A673 (cell line): ENCODE data around the gene ZNF784. TPM values are rescaled to one million over a fixed set of nuclear protein-coding genes. Genes with fewer than 3 reads are reported as not detected.

Experiments used
- BruUV-seq: library from RNA; stranded (reverse); fragments of 400-500 nt; replicated peaks from 2 replicates; lab custom pipeline; 2021; lab: Mats Ljungman, UMichigan
- CTCF ChIA-PET: fragments of 300-600 bp; sonication (Branson Sonifier 250); formaldehyde crosslinking; loops from one replicate; lab custom pipeline; 2022; ENCODE audit warnings: antibody characterized with exemption; lab: Charles Lee
- POLR2A ChIA-PET: fragments of 300-600 bp; sonication (Branson Sonifier 250); formaldehyde crosslinking; loops from one replicate; lab custom pipeline; 2022; ENCODE audit warnings: antibody characterized with exemption; ENCODE audit not compliant: low non-redundant PET; lab: Charles Lee
- DNase-seq: peaks from one replicate; pipeline ENCODE4 v3.0.0-alpha.2; 2015; ENCODE audit warnings: low spot score
- H3K27ac ChIP-seq: fragments of 200-600 bp; sonication (generic); 2 replicates; pipeline ENCODE4 v1.5.1; 2016; ENCODE audit warnings: mixed run types, low read depth, mild to moderate bottlenecking, mixed read lengths, antibody characterized with exemption, low read length; ENCODE audit not compliant: poor library complexity, severe bottlenecking
- H3K27me3 ChIP-seq: fragments of 200-600 bp; sonication (generic); replicated peaks from 2 replicates; pipeline ENCODE4 v1.6.1; 2017; ENCODE audit warnings: mixed run types, low read depth, mild to moderate bottlenecking, mixed read lengths, antibody characterized with exemption, low read length; ENCODE audit not compliant: insufficient read depth, poor library complexity
- H3K36me3 ChIP-seq: fragments of 200-600 bp; sonication (generic); 2 replicates; pipeline ENCODE4 v1.6.1; 2016; ENCODE audit warnings: mixed run types, mild to moderate bottlenecking, mixed read lengths, antibody characterized with exemption, low read length; ENCODE audit not compliant: insufficient read depth, poor library complexity, severe bottlenecking
- H3K4me1 ChIP-seq: fragments of 200-600 bp; sonication (generic); 2 replicates; pipeline ENCODE4 v1.6.1; 2017; ENCODE audit warnings: mixed run types, mild to moderate bottlenecking, mixed read lengths, antibody characterized with exemption, low read length; ENCODE audit not compliant: insufficient read depth, poor library complexity, severe bottlenecking
- H3K4me3 ChIP-seq: fragments of 200-600 bp; sonication (generic); 2 replicates; pipeline ENCODE4 v1.5.1; 2016; ENCODE audit warnings: low read depth, mixed run types, mild to moderate bottlenecking, mixed read lengths, low read length; ENCODE audit not compliant: poor library complexity, severe bottlenecking
- H3K9me3 ChIP-seq: fragments of 200-600 bp; sonication (generic); 2 replicates; pipeline ENCODE4 v1.6.1; 2016; ENCODE audit warnings: mixed run types, low read depth, mild to moderate bottlenecking, mixed read lengths, antibody characterized with exemption, low read length; ENCODE audit not compliant: poor library complexity, severe bottlenecking
- EZH2 ChIP-seq: fragments of 200-600 bp; sonication (generic); IDR thresholded peaks from 2 replicates; pipeline ENCODE4 v1.6.1; 2017; ENCODE audit warnings: borderline replicate concordance, low read depth, mild to moderate bottlenecking, mixed read lengths, antibody characterized with exemption, low read length; ENCODE audit not compliant: poor library complexity, severe bottlenecking
- intact Hi-C: fragments of 100-400 bp; cut with micrococcal nuclease; formaldehyde crosslinking; loops from one replicate; pipeline ENCODE4 v1.10.0; 2022; ENCODE audit not compliant: unreplicated experiment
- total RNA-seq: library from RNA; stranded (reverse); gene quantifications from 2 replicates; pipeline ENCODE4 v1.2.3, GENCODE V29; 2021
- TF ChIP-seq, protein P1 (sequence below): fragments of 300-800, 200-600 bp; sonication (generic); conservative IDR thresholded peaks from 2 replicates; pipeline ENCODE4 v1.5.1; 2017; ENCODE audit warnings: low read depth, mild to moderate bottlenecking, antibody characterized with exemption, low read length, moderate library complexity, mixed read lengths

Gene ZNF784
- total RNA-seq, 1 experiment from 2014 or later: 7.1 TPM

DNA sequence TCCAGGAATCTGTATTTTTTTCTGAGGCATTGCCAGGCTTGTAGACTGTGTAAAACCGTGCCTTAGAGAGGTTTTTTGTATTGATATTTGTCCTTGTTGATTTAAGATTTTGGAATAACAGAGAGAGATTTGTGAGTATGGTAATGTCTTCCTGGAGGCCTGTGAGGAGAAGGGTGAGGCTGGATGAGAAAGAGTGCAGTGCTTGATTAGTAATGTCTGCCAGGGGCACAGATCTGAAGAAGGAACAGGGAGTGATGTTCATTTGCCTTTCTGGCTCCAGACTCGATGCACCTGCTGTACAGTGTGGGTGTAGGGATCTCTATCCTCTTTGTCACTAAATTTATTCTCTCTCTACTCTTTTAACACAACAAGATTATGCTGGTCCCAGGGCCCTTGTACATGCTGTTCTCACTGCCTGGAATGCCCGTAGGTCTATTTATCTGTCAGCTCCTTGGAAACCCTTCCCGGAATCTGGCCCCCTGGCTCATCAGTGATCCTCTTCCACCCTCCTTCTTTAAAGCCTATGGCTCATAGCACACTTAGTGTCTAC, 29.3 kb downstream of the ZNF784 start:
- intact Hi-C loops: no loop called here
- CTCF ChIA-PET: no interaction called here

DNA sequence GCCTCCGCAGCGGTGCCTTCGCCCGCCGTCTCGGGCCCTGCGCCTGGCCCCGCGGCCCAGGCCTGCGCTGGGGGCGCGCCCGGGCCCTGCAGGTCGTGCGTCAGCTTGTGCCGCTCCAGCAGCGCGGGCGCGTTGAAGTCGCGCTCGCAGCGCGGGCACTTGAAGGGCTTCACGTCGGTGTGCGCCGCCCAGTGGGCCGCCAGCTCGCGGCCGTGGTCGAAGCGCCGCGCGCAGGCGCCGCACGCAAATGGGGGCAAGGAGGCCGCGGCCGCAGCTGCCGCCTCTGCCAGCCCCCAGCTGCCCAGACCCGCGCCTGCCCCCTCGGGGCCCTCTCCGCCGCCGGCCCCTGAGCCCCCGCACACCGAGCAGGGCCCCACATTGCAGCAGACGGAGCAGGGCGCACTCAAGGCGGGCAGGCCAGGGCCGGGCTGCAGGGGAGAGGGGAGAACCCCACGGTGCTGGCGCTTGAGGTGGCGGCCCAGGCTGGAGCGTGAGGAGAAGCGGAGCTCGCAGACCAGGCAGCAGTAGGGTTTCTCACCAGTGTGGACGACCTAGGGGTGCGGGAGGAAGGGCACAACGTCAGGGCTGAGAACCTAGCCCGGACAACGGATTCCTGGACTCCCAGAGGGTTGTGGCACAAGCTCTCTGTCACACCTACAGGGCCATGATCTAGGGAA, 31.1 kb downstream of the ZNF784 start:
- H3K27me3 ChIP-seq: no peaks in the 10 kb centered on the region
- no peak overlapping the region for H3K4me3 ChIP-seq
- ChIA-PET POLR2A (no interaction called here), CTCF (no interaction called here)
- peaks cover 8% of the 10 kb centered on the region for H3K4me1 ChIP-seq
- H3K36me3 ChIP-seq: peaks cover 27% of the 10 kb centered on the region
- no peak for DNase-seq
- intact Hi-C loops: no loop called here
- no TSS peak for BruUV-seq
- TF ChIP-seq EZH2: no peak
- TF ChIP-seq, protein P1, sequence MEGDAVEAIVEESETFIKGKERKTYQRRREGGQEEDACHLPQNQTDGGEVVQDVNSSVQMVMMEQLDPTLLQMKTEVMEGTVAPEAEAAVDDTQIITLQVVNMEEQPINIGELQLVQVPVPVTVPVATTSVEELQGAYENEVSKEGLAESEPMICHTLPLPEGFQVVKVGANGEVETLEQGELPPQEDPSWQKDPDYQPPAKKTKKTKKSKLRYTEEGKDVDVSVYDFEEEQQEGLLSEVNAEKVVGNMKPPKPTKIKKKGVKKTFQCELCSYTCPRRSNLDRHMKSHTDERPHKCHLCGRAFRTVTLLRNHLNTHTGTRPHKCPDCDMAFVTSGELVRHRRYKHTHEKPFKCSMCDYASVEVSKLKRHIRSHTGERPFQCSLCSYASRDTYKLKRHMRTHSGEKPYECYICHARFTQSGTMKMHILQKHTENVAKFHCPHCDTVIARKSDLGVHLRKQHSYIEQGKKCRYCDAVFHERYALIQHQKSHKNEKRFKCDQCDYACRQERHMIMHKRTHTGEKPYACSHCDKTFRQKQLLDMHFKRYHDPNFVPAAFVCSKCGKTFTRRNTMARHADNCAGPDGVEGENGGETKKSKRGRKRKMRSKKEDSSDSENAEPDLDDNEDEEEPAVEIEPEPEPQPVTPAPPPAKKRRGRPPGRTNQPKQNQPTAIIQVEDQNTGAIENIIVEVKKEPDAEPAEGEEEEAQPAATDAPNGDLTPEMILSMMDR: no peak
- H3K27ac ChIP-seq: no peak overlapping the region
- no peaks in the 10 kb centered on the region for H3K9me3 ChIP-seq

More for the DNA sequence above, 29.3 kb downstream of the ZNF784 start:
- no peak overlapping the region for H3K27ac ChIP-seq
- POLR2A ChIA-PET: no interaction called here
- no peak for DNase-seq
- no peaks in the 10 kb centered on the region for H3K27me3 ChIP-seq
- H3K9me3 ChIP-seq: no peaks in the 10 kb centered on the region
- H3K4me1 ChIP-seq: peaks cover 13% of the 10 kb centered on the region
- no TSS peak for BruUV-seq
- H3K4me3 ChIP-seq: no peak overlapping the region
- TF ChIP-seq, protein P1: no peak
- TF ChIP-seq EZH2: no peak
- peaks cover 27% of the 10 kb centered on the region for H3K36me3 ChIP-seq

DNA sequence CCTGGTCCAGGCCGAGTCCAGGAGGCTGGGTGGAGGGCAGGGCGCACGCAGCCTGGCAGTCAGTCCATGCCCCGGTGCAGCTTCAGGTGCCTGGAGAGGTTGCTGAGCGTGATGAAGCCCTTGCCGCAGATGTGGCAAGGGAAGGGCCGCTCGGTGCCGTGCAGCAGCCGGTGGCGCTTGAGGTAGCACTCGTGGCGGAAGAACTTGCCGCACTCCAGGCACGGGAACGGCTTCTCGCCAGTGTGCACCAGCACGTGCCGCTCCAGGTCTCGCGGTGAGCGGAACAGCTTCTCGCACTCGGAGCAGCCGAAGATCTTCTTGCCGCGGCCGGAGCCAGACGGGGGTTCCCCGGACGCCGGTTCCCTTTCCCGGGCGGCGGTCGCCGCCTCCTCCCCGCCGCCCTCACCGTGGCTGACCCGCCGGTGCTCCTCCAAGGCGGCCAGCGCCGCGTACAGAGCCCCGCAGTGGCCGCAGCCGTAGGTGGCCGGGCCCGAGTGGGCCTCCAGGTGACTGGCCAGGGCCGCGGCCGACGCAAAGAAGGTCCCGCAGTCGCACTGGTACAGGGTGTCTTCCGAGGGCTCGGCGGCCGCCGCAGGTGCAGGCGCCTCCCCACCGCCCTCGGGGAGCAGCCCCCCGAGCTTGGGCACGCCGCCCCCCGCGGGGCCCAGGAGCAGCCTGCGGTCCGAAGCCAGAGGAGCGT, 31.8 kb downstream of the ZNF784 start:
- intact Hi-C loops: no loop called here

More for the DNA sequence above, 31.8 kb downstream of the ZNF784 start:
- Histone ChIP-seq H3K27me3 (no peaks in the 10 kb centered on the region), H3K9me3 (no peaks in the 10 kb centered on the region), H3K4me3 (no peak overlapping the region), H3K27ac (no peak overlapping the region), H3K4me1 (peaks cover 3% of the 10 kb centered on the region), H3K36me3 (peaks cover 27% of the 10 kb centered on the region)
- BruUV-seq: no TSS peak
- CTCF ChIA-PET: no interaction called here
- POLR2A ChIA-PET: no interaction called here
- TF ChIP-seq, protein P1: no peak
- TF ChIP-seq EZH2: no peak
- DNase-seq: no peak
